GM21717 (cell line): Measurements from ENCODE around the gene PDE4A.
A peak's percentile ranks its signal among the peaks of the same experiment; 100 is the strongest.
"Not testable (repeated sequence)": the region's sequence is repeated elsewhere in the genome, so short reads cannot be mapped to it uniquely, and the experiment has no call there.

Source experiments
- ATAC-seq: cut with Tn5 transposase; IDR thresholded peaks from one replicate; pipeline ENCODE4 v1.9.1; 2021; ENCODE audit warnings: mild to moderate bottlenecking, moderate library complexity; ENCODE audit not compliant: unreplicated experiment

PDE4A gene

GRCh38 chr19:10461047-10461949 lies 41.0 kb downstream of the PDE4A start:
- ATAC-seq, result peak; percentile 75

GRCh38 chr19:10462042-10462441 lies 41.7 kb downstream of the PDE4A start:
- not testable (repeated sequence) for ATAC-seq

GRCh38 chr19:10462557-10462956 lies 42.2 kb downstream of the PDE4A start:
- ATAC-seq, result no peak

DNA sequence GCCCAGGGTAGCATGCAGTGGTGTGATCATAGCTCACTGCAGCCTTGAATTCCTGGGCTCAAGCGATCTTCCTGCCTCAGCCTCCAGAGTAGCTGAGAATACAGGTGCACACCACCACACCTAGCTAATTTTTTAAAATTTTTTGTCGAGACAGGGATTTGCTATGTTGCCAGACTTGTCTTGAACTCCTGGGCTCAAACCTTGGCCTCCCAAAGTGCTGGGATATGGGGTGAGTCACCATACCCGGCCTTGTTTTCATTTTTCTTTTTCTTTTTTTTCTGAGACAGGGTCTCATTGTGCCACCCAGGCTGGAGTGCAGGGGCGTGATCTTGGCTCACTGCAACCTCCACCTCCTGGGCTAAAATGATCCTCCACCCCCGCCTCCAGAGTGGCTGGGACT lies 44.1 kb downstream of the PDE4A start:
- ATAC-seq, result no peak

DNA sequence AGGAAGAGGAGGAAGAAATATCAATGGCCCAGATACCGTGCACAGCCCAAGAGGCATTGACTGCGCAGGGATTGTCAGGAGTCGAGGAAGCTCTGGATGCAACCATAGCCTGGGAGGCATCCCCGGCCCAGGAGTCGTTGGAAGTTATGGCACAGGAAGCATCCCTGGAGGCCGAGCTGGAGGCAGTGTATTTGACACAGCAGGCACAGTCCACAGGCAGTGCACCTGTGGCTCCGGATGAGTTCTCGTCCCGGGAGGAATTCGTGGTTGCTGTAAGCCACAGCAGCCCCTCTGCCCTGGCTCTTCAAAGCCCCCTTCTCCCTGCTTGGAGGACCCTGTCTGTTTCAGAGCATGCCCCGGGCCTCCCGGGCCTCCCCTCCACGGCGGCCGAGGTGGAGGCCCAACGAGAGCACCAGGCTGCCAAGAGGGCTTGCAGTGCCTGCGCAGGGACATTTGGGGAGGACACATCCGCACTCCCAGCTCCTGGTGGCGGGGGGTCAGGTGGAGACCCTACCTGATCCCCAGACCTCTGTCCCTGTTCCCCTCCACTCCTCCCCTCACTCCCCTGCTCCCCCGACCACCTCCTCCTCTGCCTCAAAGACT lies 46.9 kb downstream of the PDE4A start:
- ATAC-seq, result no peak

- ATAC-seq, result no peak
Observed at GRCh38 chr19:10468133-10468532, 47.8 kb downstream of the PDE4A start.

DNA sequence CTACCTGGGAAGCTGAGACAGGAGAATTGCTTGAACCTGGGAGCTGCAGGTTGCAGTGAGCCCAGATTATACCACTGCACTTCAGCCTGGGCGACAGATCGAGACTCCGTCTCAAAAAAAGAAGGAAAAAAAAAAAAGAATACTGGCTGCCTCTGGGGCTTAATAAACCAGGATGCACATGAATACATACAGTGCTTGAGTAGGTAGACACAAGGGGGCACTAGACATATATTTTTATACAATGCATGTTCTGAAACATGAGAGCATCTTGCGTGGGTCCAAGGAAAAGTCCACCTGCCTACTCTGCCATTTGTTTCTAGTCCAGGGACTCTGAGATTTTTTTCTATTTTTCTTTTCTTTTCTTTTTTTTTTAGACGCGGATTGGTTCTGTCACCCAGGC lies 51.6 kb downstream of the PDE4A start:
- no peak for ATAC-seq

GRCh38 chr19:10473192-10473591 lies 52.9 kb downstream of the PDE4A start:
- no peak for ATAC-seq

- no peak for ATAC-seq
Observed at GRCh38 chr19:10474962-10475451, 54.7 kb downstream of the PDE4A start.

DNA sequence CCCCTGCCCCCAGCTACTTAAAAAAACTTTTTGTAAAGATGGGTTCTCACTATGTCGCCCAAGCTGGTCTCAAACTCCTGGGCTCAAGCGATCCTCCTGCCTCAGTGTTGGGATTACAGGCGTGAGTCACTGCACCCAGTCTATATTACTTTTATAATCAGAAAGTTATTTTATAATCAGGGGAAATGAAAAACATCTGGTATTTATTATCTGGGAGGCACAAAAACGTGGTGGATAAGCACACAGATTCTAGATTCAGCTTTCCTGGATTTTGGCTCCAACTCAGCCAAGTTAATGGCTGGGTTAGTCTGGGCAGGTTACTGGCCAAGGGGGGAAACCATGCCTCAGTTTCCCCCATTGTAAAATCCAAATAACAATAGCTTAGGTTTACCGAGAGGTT lies 58.1 kb downstream of the PDE4A start:
- no peak for ATAC-seq

- no peak for ATAC-seq
Observed at GRCh38 chr19:10478903-10479384, 58.6 kb downstream of the PDE4A start.

- ATAC-seq, result no peak
Observed at GRCh38 chr19:10486551-10486950, 66.2 kb downstream of the PDE4A start.

GRCh38 chr19:10491472-10492047 lies 71.2 kb downstream of the PDE4A start:
- no peak for ATAC-seq

DNA sequence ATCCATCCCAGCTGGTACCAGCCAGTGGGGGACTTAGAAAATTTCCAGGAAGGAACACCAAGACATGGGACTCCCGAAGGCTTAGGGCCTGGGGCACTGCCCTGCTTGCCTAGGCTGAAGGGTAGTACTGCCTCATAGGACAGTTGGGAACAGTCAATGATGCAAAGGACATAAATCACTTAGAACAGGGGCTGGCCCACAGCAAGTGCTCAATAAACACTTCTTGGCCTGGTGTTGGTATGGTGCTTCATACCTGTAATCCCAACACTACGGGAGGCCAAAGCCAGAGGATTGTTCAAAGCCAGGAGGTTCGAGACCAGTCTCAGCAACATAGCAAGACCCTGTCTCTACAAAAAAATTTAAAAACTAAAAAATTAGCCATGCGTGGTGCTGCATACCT lies 77.0 kb downstream of the PDE4A start:
- ATAC-seq, result no peak

- ATAC-seq, result no peak
Observed at GRCh38 chr19:10499550-10500246, 79.4 kb downstream of the PDE4A start.

DNA sequence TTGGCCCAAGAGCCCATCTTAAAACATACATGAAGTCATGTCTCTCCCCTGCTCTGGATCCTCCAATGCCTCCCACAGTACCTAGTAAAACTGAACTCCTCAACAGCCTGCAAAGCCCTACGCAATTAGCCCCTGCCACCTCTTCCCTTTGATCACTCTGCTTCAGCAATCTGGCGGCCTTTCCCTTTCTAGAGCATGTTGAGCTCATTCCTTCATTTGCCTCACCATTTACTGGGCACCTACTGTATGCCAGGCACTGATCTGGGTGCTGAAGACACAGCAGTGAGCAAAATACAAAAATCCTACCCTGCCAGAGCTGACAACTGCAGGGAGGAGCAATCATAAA lies 79.9 kb downstream of the PDE4A start:
- no peak for ATAC-seq

GRCh38 chr19:10501971-10502523 lies 81.7 kb downstream of the PDE4A start:
- ATAC-seq, result peak; percentile 21

- ATAC-seq, result peak; percentile 81
Observed at GRCh38 chr19:10502524-10503001, 82.2 kb downstream of the PDE4A start.

GRCh38 chr19:10503002-10503789 lies 82.9 kb downstream of the PDE4A start, which contains the start of gene KEAP1:
Gene KEAP1 (minus strand): TSS chr19:10503356. CDS start chr19:10500033, 3,323 bp downstream.
- peak; percentile 18 for ATAC-seq
